Stimulated activated CD4-positive, alpha-beta T cell treated with anti-CD3 and anti-CD28 coated beads, TNF-alpha, amount 100 ng/mL, for 24 hours (primary cell): ENCODE results near the gene CARD19.

ENCODE experiments used
- DNase-seq, 3 experiments: peaks; one replicate each; pipeline ENCODE4 v3.0.0-alpha.2; 2020; ENCODE audit warnings: low read depth in 3 of 3

CARD19 gene

DNA sequence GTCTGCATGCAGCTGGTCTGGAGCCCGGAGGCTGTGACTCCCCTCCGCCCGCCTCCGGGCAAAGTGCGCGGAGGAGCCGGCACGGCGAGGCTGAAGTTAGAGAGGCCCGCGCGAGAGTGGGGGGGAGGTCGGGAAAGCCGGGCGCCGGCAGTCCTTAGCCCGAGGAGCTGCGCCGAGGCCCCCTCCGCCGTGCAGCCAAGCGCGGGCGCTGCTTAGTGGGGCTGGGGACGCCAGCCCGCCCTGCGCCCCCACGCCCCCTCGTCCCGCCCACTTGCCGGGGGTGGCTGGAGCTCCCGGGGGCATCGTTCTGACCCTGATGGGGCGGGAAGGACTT lies 37.6 kb downstream of the CARD19 start:
- DNase-seq = peak in 2 of 3 experiments; percentile 14 to 47

DNA sequence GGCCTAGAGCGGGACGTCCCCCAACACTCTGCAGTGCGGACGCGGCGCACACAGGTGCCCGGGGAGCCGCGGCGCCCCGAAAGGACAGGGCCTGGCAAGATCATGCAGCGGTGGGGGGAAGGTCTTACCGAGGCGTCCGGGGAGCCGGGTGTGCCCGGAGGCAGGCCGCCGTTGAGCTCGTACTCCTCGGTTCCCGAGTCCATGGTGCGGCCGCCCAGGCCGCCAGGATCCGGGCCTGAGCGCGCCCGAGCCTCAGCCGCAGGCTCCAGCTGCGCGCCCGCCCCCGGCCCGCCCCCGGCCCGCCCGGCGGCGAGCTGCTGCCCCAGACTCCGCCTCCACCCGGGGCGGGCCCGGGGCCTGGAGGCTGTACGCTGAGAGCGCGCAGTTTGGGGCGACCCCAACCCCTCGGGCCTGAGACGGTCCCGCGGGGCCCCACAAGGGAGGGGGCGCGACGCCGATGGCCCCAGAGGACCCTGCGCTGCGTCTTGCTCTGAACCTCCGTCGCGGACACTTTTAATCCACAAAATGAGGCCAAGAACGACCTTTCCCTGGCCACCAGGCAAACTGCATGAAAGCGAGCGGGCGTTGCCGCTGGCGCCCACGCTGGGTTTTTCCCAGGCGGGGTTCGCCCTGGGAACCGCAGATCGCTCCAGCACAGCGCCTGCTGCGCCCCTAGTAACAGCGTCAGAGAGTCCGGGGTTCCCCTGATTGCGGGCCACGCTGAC lies 38.2 kb downstream of the CARD19 start, which contains the start of gene NINJ1:
NINJ1 (minus strand) TSS at position 237 of the 725 bp plus-strand sequence; CDS start at position 203, 34 bp downstream.
- peak; percentile 75 to 89 (median 77) for DNase-seq

DNA sequence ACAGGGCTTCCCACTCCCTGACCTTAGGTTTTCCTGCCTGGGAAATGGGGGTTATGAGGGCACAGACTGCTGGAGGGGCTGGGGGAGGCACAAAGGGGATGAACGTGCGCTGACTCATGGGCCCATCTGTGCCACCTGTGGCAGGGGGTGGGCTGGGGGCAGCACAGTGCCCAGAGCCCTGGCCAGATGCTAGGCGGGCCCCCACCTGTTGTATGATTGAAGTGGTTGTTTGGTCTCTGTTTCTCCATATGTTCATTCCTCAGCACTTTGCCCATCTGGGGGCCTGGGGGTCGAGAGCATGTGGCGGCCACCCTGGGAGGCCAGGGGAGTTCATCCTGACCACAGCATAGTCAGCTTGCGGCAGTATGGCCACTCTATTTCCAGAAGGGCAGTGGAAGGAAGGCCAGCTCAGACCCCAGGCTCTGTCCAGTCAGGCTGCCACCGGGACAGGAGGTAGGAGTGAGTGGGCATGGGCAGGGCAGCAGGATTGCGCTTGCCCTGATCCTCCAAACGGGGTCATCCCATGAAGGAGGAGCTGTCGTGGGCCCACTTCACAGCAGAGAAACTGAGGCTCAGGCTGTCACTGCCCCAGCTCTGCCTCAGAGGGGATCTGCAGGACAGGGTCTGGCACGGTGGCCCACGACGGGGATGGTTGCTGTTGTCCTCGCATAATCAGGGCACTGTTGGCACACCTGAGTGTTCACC lies 38.9 kb downstream of the CARD19 start:
- no peak for DNase-seq

DNA sequence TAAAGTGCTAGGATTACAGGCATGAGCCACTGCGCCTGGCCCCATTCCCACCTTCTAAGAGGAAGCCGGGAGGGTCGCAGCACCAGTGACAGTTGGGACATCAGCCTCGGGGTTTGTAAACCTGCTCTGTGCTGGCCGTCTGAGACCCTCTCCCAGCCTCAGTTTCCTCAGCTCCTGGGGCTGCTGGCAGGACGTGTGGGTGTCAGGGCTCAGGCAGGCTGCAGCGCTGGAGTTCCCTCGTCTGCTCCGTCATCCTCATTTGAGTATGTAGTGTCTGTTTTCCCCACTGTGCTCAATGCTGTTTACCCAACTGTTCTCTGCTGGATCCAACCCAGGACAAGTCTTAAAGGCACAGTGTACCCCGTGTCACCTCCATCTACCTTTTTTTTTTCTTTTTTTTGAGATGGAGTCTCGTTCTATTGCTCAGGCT lies 40.0 kb downstream of the CARD19 start:
- DNase-seq = no peak

DNA sequence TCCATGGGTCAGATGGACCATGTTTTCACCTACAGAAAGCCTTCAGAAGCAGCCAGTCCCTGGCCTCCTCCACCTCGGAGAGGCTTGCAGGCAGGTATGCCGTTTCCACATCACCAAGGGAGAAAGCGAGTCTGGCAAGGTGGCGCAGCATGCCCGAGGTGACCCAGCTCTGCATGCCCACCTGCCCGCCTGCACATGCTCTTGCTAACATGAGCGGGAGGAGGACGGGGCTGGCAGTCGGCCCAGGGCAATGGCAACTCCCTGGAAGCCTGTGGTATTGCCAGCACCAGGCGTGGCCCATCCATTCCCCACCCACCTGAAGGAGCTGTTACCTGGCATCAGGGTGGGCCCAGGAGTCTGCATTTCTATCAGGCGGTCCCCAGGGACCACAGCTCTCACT lies 41.3 kb downstream of the CARD19 start:
- DNase-seq = no peak

DNA sequence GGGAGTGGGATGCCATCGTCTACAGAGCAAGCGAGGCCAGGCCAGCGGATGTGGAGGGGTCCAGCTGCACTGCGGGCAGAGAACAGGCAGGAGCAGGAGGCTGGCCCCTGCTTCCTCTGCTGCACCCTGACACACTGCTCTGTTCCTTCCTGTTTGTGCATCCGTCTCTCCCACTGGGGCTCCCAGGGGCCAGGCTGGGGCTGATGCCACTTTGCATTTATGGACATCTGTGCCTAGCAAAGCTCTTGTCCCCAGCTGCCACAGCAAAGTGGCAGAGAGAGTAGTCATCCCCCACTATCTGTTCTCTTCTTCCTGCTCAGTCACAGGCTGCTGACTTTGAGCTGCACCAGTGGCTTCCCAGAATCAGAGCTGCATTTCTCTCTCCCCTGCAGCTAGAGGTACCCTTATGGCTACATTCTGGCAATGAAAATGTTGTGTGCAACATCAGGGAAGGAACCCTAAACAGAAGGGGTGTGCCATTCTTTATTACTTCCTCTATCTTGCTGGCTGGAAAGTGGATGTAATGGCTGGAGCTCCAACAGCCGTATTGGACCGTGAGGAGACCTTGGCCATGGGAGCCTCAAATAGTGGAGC lies 42.3 kb downstream of the CARD19 start:
- no peak for DNase-seq

DNA sequence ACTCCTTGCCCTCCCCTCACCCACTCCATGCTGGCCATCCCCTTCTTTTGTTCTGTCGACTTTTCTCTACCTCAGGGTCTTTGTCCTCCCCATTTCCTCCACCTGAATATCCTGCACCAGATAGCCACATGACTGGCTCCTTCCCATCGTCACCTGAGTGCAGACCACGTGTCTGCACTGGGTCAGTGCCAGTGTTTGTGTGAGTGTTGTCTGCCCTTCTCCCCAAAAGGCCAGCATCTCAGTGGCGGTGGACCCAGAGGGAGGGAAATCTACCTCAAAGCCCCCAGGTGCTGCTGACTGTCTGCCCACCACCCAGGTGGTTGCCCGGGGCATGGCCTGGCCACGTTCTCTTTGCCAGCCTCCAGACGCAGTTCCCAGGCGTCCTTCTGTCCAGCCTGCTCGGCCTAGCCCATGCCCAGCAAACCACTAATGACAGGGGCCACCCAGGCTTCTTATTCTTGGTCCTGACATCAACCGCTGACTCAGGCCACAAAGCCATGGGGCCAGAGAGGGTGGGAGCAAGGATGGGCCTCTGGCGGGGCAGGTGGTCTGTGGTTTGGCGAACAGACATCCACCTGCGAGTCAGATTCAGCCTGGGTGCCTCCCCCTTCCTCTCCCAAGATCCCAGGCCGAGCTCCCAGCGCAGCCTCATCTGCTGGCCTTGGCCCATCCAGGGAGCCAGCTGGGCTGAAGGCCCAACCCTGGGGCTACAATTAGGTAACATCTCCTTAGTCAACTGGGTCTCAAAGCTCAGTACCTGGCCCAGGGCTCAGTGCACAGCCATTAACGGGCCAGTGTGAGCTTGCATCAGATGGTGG lies 43.6 kb downstream of the CARD19 start:
- no peak for DNase-seq

DNA sequence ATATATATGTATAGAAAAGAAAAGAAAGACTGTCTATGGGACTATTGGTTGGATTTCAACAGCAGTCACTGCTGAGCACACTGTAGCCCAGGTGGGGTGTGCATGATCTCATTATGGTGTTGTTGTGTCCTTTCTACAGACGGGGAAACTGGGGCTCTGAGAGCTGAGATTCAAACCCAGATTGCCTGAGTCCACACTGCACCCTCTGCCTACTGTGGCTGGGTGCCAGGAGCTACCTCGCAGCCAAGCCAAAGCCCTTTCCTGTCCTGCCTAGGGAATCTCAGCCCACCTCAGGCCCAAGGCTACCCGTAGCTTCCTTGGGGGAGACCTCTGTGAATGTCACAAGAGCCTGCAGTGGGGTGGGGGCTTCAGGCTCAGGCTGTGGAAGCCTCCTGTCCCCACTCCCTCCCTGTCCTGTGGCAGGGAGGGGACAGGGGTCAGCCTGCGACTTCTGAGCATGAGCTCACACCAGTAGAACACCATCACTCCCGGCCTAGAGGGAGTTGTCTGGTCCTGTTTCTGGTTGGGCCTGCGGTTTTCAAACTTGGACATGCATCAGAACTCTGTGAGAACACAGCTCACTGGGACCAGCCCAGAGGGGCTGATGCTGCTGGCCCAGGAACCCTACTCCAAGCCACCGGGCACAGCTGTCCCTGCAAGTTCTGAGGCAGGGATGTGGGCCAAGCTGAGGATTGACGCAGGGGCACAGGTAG lies 45.9 kb downstream of the CARD19 start:
- no peak for DNase-seq

DNA sequence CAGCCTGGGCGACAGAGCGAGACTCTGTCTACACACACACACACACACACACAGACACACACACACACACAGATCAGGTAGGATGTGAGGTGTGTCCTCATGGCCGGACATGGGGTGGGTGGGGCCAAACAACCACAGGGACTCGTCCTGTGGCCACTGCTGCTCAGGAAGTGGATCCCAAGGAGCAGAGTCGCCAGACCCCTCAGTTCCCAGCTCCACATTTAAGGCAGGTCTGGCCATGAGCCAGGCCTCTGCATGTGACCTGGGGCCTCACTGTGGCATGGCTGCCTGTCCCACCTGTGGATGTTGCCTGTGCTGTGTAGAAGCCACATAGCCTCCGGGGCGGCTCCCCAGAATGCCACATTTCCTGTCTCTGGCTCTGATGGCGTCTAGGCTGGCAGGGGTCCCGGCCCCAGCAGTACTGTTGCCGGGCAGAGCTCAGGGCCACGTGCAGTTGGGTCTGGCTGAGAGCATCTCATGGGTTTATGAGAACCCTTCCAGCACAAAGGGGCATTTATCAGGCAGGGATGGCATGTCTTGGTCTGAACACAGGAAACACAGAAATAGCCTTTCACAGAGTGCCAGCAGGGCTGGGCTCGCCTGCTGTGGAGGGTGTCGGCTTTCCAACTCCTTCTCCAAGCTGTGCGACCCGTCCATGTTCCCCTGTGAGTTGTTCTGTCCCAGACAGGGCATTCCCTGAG lies 48.0 kb downstream of the CARD19 start:
- no peak for DNase-seq

DNA sequence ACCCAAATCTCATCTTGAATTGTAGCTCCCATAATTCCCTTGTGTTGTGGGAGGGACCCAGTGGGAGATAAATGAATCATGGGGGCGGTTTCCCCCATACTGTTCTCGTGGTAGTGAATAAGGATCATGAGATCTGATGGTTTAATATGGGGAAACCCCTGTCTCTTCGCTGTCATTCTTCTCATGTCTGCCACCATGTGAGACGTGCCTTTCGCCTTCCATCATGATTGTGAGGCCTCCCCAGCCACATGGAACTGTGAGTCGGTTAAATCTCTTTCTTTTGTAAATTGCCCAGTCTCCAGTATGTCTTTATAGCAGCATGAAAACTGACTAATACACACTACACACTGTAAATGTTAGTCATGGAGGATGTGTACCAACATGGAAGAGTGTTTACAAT lies 50.7 kb downstream of the CARD19 start:
- DNase-seq = peak; percentile 19 to 57 (median 21)

DNA sequence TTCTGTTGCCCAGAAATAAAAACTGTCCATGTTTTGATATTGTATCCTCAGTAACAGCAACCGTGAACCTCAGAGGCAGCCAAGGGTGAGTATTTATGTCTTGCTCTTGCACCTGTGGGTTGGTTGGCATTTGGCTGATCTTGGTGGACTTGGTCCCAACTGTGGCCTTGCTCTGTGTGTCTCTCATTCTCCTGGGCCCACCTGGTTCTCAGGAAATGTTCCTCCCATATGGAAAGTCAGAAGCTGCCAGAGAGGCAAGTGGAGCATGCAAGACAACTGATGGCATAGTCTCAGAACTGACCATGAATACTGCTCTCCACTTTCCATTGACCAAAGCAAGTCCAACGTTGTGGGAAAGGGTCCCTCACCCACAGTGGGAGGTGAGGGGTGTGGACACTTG lies 51.6 kb downstream of the CARD19 start:
- DNase-seq = no peak

DNA sequence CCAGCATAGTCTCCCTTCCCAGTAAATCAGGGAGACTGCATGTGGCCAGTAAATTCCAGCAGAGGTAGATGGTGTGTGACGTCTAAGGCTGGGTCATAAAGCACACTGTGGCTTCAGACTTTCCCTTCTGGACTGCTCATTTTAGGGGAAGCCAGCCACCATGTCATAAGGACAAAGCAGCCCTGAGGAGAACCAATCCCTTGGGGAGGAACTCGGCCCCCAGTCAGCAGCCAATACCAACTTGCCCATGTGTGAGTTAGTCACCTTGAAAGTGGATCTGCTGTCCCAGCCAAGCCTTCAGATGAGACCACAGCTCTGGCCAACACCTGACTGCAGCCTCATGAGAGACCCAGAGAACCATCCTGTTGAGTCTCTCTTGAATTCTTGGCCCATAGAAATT lies 52.7 kb downstream of the CARD19 start:
- DNase-seq = no peak

DNA sequence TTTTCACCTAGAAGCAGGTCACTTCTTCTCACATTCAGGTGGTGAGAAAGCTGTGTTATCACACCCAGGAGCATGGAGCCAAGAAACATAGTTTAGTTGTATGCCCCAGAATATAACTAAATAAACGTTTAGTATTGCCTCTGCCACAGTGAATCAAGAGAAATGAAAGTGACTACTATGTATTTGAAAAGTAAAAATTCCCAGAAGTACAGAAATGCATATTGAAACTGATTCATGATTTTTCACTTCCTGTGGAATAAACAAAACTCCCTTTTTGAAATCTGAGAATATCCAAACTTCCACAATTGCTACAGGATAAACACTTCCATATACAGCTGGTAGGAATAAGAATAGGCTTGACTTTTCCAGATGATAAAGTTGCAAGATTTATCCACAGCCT lies 53.3 kb downstream of the CARD19 start:
- no peak for DNase-seq

DNA sequence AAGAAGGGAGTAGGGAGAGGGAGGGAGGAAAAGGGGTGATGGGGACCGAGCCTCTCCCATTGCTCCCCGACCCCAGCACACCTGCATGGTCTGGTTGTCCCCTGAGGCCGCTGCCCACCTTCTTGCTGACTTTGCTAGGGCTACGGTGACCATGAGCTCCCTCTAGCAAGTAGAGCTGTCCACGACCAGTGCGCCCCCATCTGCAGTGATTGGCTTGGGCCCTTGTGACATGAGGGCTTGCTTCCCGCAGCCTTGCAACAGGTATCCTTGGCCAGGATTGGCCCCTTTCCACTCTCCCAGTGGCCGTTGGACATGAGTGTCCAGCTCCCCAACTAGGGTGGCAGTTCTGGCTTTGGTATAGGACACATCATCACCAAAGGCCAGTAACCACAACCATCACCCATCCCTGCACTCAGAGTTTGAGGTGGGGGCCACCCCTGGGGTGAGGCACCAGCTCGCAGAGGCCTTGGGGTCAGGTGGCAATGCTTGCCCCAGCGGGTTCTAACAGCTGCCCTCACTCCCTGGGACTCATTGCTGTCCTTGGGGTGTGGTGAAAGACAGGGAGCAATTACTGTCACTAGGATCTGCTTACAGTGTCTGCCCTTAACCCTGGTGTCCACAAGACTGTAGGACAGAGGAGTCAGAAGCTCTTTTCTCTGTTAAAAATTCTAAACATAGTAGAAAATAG lies 55.2 kb downstream of the CARD19 start:
- no peak for DNase-seq

DNA sequence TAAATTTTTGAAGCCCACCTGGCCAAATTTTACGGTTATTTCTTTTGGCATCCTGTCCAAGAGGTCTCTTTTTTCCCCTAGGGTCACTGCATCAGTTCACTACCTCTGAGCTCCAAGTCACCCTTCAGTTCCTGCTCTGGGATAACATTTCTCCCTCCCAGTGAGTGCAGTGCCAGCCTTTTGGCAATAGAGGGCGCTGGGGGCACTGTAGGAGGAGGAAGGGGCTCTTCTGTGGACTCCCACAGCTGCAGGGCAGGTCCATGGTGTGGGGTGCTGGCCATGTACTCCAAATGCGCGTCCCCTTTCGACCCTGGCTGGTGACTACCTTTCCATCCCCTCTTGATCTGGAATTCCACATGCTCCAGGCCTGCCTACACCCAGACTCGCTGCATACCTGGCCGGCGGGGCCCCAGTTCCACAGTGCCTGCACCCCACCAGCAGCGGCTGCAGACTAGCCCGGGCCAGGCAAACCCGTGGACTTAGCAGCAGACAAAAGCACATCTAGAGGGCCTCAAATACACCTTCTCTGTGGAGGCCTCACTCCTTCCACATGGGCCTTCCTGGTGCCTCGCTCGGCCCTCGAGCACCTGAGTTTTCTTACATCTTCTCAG lies 58.4 kb downstream of the CARD19 start:
- DNase-seq = peak in 1 of 3 experiments; percentile 47

DNA sequence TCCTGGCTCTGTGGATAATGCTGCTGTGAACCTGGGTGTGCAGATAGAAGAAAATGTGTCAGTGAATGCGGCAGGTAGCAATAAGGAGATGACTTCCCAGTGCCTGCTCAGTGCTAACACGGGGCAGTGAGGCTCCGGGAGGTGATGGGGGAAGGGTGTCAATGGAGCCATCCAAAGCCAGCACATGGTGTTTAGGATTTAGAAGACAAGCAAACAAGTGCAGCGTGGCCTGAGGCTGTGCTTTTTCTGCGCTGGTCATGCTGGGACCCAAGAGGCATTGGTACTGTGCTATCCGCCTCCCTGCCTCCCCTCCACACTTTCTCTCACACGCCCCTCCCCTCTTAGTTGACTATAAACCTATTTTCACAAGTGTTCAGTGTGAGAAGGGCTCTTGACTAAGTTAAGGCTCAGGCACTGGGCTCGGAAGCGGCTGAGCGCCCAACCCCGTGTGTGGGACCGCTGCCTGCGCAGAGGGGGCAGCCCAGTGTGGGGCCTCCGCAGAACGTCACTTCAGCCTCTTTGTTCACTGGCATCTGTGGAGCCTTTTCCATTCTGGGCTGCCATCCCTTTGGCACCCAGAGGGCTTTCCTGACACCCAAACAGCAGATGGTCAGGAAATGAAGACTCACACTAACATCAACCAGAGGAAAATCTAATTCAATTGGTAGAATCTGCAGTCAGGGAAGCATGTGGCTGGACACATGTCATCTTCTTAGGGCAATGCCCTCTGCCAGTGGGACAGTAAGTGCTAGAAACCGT lies 59.9 kb downstream of the CARD19 start:
- no peak for DNase-seq

DNA sequence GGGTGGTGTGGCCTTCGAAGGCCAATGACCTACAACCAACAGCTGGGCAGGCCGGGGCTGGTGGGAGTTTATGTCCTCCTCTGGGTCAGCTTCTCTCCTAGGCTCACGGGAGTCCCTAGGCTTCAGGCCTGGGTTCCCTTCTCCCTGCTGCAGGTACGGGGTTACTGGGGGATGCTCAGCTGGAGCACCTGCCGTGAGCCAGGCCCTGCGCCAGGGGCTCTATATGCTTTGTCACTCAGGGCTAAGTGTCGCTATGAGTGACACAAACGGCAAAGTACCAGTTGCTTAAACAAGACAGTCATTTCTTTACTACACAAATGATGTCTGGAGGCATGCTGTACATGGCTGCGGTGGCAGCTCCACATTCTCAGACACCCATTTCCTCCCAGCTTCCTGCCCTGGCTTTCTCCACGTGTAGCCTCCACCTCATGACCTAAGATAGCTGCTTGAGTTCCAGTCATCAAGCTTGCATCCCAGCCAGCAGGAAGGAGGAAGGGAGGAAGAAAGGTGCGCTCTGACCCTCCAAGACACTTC lies 60.5 kb downstream of the CARD19 start:
- peak in 1 of 3 experiments; percentile 43 for DNase-seq

DNA sequence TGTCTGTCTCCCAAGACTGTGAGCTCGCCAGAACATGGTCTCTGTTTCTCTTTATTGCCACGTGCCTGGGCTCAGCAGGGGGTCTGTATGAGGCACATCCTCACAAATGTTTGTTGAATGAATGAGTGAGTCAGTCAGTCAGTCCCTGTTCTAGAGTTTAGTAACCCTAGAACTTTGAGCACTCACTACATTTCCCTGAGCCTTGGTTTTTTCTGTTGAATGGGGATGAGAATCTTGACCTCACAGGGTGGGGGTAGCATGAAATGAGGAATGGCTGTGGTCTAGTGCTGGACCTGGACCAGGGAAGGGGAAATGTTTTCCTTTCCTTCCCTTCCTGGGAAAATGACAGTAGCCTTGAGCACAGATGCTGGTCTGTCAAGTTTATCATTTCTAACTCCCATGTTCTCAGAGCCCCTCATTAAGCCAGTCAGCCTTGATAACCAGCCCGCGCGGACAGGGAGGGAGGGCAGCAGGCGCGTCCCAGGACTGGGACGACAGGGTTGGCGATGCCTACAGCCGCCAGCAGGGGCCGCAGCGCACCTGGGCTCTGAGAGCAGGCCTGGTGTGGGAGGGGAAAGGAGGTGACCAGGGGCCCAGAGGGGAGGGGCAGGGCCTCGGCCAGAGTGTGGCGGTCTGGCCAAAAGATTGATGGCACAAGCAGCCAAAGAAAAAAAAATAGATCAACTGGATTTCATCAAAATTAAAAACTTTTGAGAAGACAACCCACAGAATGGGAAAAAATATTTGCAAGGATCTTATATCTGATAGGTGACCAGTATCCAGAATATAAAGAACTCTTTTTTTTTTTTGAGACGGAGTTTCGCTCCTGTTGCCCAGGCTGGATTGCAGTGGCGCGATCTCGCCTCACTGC lies 63.8 kb downstream of the CARD19 start:
- DNase-seq = peak; percentile 43 to 73 (median 52)
